BLaER1 treated with 17β-estradiol and CSF1 and Interleukin-3, amounts not matched to agents 10 nM and 100 nM (cell line): ENCODE data around the gene RPL21.

ENCODE experiments used
- H3K27ac ChIP-seq, 11 experiments: shearing (Covaris generic); formaldehyde crosslinking; 2 replicates each; pipeline ENCODE4 v1.8.1; 2022
- H3K27me3 ChIP-seq, 11 experiments: shearing (Covaris generic); formaldehyde crosslinking; 2 replicates each; pipeline ENCODE4 v1.8.1; 2022
- H3K36me3 ChIP-seq, 11 experiments: shearing (Covaris generic); formaldehyde crosslinking; 2 replicates each; pipeline ENCODE4 v1.8.1; 2022
- H3K4me1 ChIP-seq, 10 experiments: shearing (Covaris generic); formaldehyde crosslinking; 2 replicates each; pipeline ENCODE4 v1.8.1; 2022
- H3K4me2 ChIP-seq, 11 experiments: shearing (Covaris generic); formaldehyde crosslinking; 2 replicates each; pipeline ENCODE4 v1.8.1; 2022
- H3K4me3 ChIP-seq, 10 experiments: shearing (Covaris generic); formaldehyde crosslinking; 2 replicates each; pipeline ENCODE4 v1.8.1; 2022
- H3K9ac ChIP-seq, 11 experiments: shearing (Covaris generic); formaldehyde crosslinking; 2 replicates each; pipeline ENCODE4 v1.8.1; 2022
- H3K9me3 ChIP-seq, 11 experiments: shearing (Covaris generic); formaldehyde crosslinking; replicated peaks in 1 of 11; 2 replicates each; pipeline ENCODE4 v1.8.1; 2022
- H4K20me1 ChIP-seq, 11 experiments: shearing (Covaris generic); formaldehyde crosslinking; 2 replicates each; pipeline ENCODE4 v1.8.1; 2022
- Cebpa-rat ChIP-seq, 11 experiments: shearing (Covaris generic); IDR thresholded peaks; 2 replicates each; pipeline ENCODE4 v1.8.1; 2022

The RPL21 gene

DNA sequence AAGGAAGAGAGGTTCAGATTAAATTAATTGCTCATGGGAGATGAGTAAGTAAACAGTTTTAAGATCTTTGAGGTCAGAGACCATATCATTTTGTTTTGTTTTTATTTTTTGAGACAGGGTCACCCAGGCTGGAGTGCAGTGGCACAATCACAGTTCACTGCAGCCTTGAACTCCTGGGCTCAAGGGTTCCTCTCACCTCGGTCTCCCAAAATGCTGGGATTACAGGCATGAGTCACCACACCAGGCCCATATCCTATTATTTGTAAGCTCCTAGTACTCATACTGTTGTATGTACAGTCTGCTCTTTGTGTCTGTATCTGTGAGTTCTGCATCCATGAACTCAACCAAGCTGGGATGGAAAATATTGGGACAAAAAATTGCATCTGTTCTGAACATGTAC, 13.3 kb downstream of the RPL21 start:
- H3K27ac ChIP-seq: no peak overlapping the region
- no peak overlapping the region for H3K4me3 ChIP-seq
- H3K27me3 ChIP-seq: 0 out of 22 replicates have a peak, but pooled peaks cover 0 to under 1% (median 0%) of the 10 kb centered on the region in 11 experiments
- no peaks in the 10 kb centered on the region for H3K9me3 ChIP-seq
- no peak overlapping the region for H3K9ac ChIP-seq
- H4K20me1 ChIP-seq: peaks cover 0 to 44% (median 26%) of the 10 kb centered on the region in 11 experiments; a peak in 17 of 22 replicates
- peaks cover 6 to 42% (median 29%) of the 10 kb centered on the region in 11 experiments; a peak in 21 of 22 replicates for H3K36me3 ChIP-seq
- no peak overlapping the region for H3K4me2 ChIP-seq
- TF ChIP-seq Cebpa-rat (IDR thresholded peaks at IDR 0.05): no peak
- peaks cover 0 to 67% (median 18%) of the 10 kb centered on the region in 10 experiments; a peak in 14 of 20 replicates for H3K4me1 ChIP-seq

- TF ChIP-seq Cebpa-rat (IDR thresholded peaks at IDR 0.05): no peak
- Histone ChIP-seq H4K20me1 (peaks cover 0 to 27% (median 8%) of the 10 kb centered on the region in 11 experiments; a peak in 13 of 22 replicates), H3K4me3 (no peak overlapping the region), H3K4me1 (peaks cover 0 to 52% (median 19%) of the 10 kb centered on the region in 10 experiments; a peak in 14 of 20 replicates), H3K9me3 (no peaks in the 10 kb centered on the region), H3K9ac (peak overlapping the region in 1 of 11 experiments; percentile 40; a peak in 1 of 22 replicates), H3K36me3 (peaks cover 4 to 20% (median 10%) of the 10 kb centered on the region in 11 experiments; a peak in 20 of 22 replicates), H3K27ac (peak overlapping the region in 3 of 11 experiments; percentile 7 to 75 (median 65); a peak in 4 of 22 replicates), H3K27me3 (peaks cover 0 to 15% (median 7%) of the 10 kb centered on the region in 11 experiments; a peak in 8 of 22 replicates), H3K4me2 (peak overlapping the region in 4 of 11 experiments; percentile 10 to 73 (median 58); a peak in 6 of 22 replicates)
Observed at GRCh38 chr13:27266917-27267316, 15.6 kb downstream of the RPL21 start.

DNA sequence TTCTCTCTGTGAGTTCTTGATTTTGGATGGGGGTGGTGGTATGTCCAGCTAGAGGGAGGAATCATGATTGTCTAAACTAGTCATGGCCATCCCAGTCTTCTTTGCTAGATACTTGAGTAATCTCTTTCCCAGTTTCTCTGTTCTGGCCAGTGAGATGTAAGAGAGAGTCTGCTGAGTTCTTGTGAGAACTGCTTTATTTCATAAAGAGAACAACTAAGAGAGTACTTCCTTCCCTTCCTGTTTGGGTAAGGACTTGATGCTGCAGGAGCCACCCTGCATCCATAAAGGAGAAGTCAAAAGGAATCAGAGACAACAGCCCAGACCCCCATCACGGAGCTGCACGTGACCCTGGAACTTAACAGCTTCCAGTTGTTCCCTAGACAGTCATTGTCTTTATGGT, 16.2 kb downstream of the RPL21 start:
- Histone ChIP-seq H4K20me1 (peaks cover 0 to 20% (median 1%) of the 10 kb centered on the region in 11 experiments; a peak in 6 of 22 replicates), H3K27me3 (peaks cover 0 to 15% (median 7%) of the 10 kb centered on the region in 11 experiments; a peak in 8 of 22 replicates), H3K9ac (peak overlapping the region in 2 of 11 experiments; percentile 5 to 21; a peak in 2 of 22 replicates), H3K4me3 (no peak overlapping the region), H3K4me1 (peaks cover 0 to 45% (median 13%) of the 10 kb centered on the region in 10 experiments; a peak in 14 of 20 replicates), H3K27ac (peak overlapping the region in 3 of 11 experiments; percentile 7 to 75 (median 65); a peak in 4 of 22 replicates), H3K9me3 (no peaks in the 10 kb centered on the region), H3K4me2 (peak overlapping the region in 5 of 11 experiments; percentile 18 to 73 (median 54); a peak in 8 of 22 replicates), H3K36me3 (peaks cover 0 to 13% (median 3%) of the 10 kb centered on the region in 11 experiments; a peak in 13 of 22 replicates)
- TF ChIP-seq Cebpa-rat (IDR thresholded peaks at IDR 0.05): no peak

DNA sequence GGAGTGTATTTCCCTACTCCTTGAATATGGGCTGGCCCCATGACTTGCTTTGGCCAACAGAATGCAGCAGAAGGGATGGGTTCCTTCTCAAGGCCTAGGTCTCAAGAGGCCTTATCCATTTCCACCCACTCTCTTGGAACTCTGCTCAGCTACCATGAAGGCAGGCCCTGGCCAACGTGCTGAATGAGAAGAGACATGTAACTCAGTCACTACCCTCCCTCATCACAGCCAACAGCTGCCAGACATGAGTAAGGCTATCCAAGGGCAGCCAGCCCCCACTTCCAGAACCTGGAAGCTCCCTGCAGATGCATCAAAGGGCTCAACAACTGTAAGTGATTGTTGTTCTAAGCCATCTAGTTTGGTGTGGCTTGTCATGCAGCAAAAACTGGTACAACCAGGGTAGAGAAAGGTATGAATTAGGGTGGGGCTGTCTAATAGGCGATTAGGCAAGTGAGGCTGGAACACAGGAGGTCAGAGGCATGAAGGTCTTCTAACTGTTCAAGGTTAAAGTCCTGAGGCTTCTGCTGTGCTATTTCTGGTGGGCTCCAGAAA, 17.8 kb downstream of the RPL21 start:
- Histone ChIP-seq H3K9me3 (no peaks in the 10 kb centered on the region), H3K27ac (no peak overlapping the region), H4K20me1 (peaks cover 0 to 5% (median 0%) of the 10 kb centered on the region in 11 experiments; a peak in 4 of 22 replicates), H3K9ac (no peak overlapping the region), H3K4me3 (no peak overlapping the region), H3K4me1 (peaks cover 0 to 42% (median 13%) of the 10 kb centered on the region in 10 experiments; a peak in 13 of 20 replicates), H3K27me3 (peaks cover 0 to 15% (median 7%) of the 10 kb centered on the region in 11 experiments; a peak in 8 of 22 replicates), H3K4me2 (no peak overlapping the region; a peak in 1 of 22 replicates), H3K36me3 (peaks cover 0 to 8% (median 2%) of the 10 kb centered on the region in 11 experiments; a peak in 5 of 22 replicates)
- TF ChIP-seq Cebpa-rat (IDR thresholded peaks at IDR 0.05): no peak

DNA sequence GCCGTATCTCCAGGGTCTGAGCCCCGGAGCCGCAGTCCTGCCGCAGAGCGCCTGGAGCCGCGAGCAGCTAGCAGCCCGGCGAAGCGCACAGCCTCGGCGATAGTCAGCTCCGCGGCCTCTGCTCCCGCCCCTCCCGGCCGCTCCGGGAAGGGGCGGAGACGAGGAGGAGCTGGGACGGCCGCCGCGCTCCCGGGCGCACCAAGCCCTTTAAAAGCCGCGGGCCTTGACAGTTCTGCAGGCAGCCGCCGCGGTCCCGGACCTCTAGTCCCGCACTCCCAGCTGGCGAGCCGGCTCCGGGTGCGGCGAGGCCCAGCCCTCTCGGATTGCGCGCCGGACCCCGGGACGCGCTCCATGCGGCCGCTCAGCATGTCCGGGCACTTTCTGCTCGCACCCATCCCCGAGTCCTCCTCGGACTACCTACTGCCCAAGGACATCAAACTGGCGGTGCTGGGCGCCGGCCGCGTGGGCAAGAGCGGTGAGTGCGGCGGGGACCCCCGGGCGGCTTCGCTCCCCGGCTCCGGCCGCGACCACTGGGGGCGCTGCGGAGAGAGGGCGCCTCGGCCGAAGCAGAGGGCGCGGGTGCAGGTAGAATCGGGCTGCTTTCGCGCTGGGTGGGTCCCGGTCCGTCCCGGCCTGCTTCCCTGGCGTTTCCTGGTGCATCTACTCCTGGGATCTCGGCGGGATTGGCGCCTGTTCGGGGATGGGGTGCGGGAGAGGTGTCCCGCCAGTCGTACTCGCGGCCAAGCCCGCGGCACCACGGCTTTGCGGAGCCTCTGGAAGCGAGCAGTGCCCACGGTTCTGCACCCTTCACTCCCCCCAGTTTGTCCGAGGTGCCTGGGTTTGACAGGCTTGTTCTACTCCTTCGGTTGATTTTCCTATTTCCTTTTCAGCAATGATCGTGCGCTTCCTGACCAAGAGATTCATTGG, 19.5 kb downstream of the RPL21 start, which contains the start of gene RASL11A:
Gene RASL11A, plus strand, starts transcription at position 237 of the 927 bp plus-strand sequence. Its CDS starts 115 bp downstream, at position 352.
- peaks cover 0 to 3% (median 0%) of the 10 kb centered on the region in 11 experiments; a peak in 1 of 22 replicates for H3K36me3 ChIP-seq
- H3K4me1 ChIP-seq: peaks cover 0 to 32% (median 8%) of the 10 kb centered on the region in 10 experiments; a peak in 13 of 20 replicates
- H4K20me1 ChIP-seq: peaks cover 0 to 5% (median 0%) of the 10 kb centered on the region in 11 experiments; a peak in 2 of 22 replicates
- peak within 1 kb of the TSS; percentile 63 to 86 (median 77) for H3K4me3 ChIP-seq
- peaks cover 0 to 15% (median 7%) of the 10 kb centered on the region in 11 experiments; a peak in 8 of 22 replicates for H3K27me3 ChIP-seq
- H3K27ac ChIP-seq: peak within 1 kb of the TSS in 10 of 11 experiments; percentile 20 to 73 (median 48); a peak in 16 of 22 replicates
- H3K4me2 ChIP-seq: peak within 1 kb of the TSS; percentile 77 to 97 (median 92)
- no peak for TF ChIP-seq Cebpa-rat (IDR thresholded peaks at IDR 0.05)
- peak within 1 kb of the TSS; percentile 65 to 84 (median 78) for H3K9ac ChIP-seq
- no peaks in the 10 kb centered on the region for H3K9me3 ChIP-seq

GRCh38 chr13:27271570-27272096, 20.3 kb downstream of the RPL21 start:
- Histone ChIP-seq H3K9ac (no peak overlapping the region), H3K4me2 (peak overlapping the region in 10 of 11 experiments; percentile 77 to 97 (median 92); a peak in 19 of 22 replicates)
- no peak for TF ChIP-seq Cebpa-rat (IDR thresholded peaks at IDR 0.05)

GRCh38 chr13:27273658-27274425, 22.5 kb downstream of the RPL21 start:
- Histone ChIP-seq H3K4me1 (peaks cover 0 to 14% (median 7%) of the 10 kb centered on the region in 10 experiments; a peak in 8 of 20 replicates), H3K9ac (no peak overlapping the region)

More at GRCh38 chr13:27271570-27272096, 20.3 kb downstream of the RPL21 start:
- H3K27me3 ChIP-seq: peaks cover 0 to 15% (median 7%) of the 10 kb centered on the region in 11 experiments; a peak in 8 of 22 replicates
- no peak overlapping the region for H3K27ac ChIP-seq
- peak overlapping the region in 3 of 10 experiments; percentile 63 to 83 (median 80); a peak in 4 of 20 replicates for H3K4me3 ChIP-seq
- H4K20me1 ChIP-seq: peaks cover 0 to 5% (median 0%) of the 10 kb centered on the region in 11 experiments; a peak in 2 of 22 replicates
- H3K36me3 ChIP-seq: peaks cover 0 to 2% (median 0%) of the 10 kb centered on the region in 11 experiments; a peak in 1 of 22 replicates
- H3K4me1 ChIP-seq: peaks cover 0 to 26% (median 8%) of the 10 kb centered on the region in 10 experiments; a peak in 13 of 20 replicates
- no peaks in the 10 kb centered on the region for H3K9me3 ChIP-seq

More at GRCh38 chr13:27273658-27274425, 22.5 kb downstream of the RPL21 start:
- no peak for TF ChIP-seq Cebpa-rat (IDR thresholded peaks at IDR 0.05)
- peaks cover 0 to 15% (median 7%) of the 10 kb centered on the region in 11 experiments; a peak in 8 of 22 replicates for H3K27me3 ChIP-seq
- H3K4me2 ChIP-seq: no peak overlapping the region
- H3K4me3 ChIP-seq: no peak overlapping the region
- H3K36me3 ChIP-seq: no peaks in the 10 kb centered on the region
- no peak overlapping the region for H3K27ac ChIP-seq
- no peaks in the 10 kb centered on the region for H3K9me3 ChIP-seq
- peaks cover 0 to 5% (median 0%) of the 10 kb centered on the region in 11 experiments; a peak in 3 of 22 replicates for H4K20me1 ChIP-seq
